Neural cell (in vitro differentiated cells): ENCODE results near the gene RPL41. TPM values are rescaled to one million over a fixed set of nuclear protein-coding genes. Genes with fewer than 3 reads are reported as not detected.

Experiments used
- H2AFZ ChIP-seq: fragments of 200-600, 300-800 bp; sonication (generic), shearing (Covaris generic); 2 replicates; pipeline ENCODE4 v1.6.0; 2014; ENCODE audit warnings: low read depth, mild to moderate bottlenecking, antibody characterized with exemption, low read length, moderate library complexity
- H3F3A ChIP-seq: fragments of 200-600 bp; shearing (Covaris generic); 2 replicates; pipeline ENCODE4 v1.6.1; 2016; ENCODE audit warnings: mild to moderate bottlenecking, moderate library complexity, mixed read lengths, antibody characterized with exemption, low read length; ENCODE audit not compliant: insufficient read depth, poor library complexity, severe bottlenecking
- H3K27ac ChIP-seq: fragments of 200-600, 300-800 bp; sonication (generic), shearing (Covaris generic); 2 replicates; pipeline ENCODE4 v1.5.1; 2014; ENCODE audit warnings: mild to moderate bottlenecking, low read length, moderate library complexity
- H3K27me3 ChIP-seq: fragments of 300-800, 200-600 bp; sonication (generic), shearing (Covaris generic); 2 replicates; pipeline ENCODE4 v1.6.0; 2014; ENCODE audit warnings: mild to moderate bottlenecking, low read depth, low read length, moderate library complexity; ENCODE audit not compliant: insufficient read depth
- H3K36me3 ChIP-seq: fragments of 300-800, 200-600 bp; sonication (generic), shearing (Covaris generic); 2 replicates; pipeline ENCODE4 v1.5.1; 2014; ENCODE audit warnings: mild to moderate bottlenecking, antibody characterized with exemption, low read length, moderate library complexity; ENCODE audit not compliant: insufficient read depth
- H3K4me2 ChIP-seq: fragments of 300-800, 200-600 bp; sonication (generic), shearing (Covaris generic); 2 replicates; pipeline ENCODE4 v1.6.0; 2014; ENCODE audit warnings: mild to moderate bottlenecking, low read length
- H3K4me3 ChIP-seq: fragments of 300-800, 200-600 bp; sonication (generic), shearing (Covaris generic); 2 replicates; pipeline ENCODE4 v1.5.1; 2014; ENCODE audit warnings: mild to moderate bottlenecking, low read length, moderate library complexity
- H3K79me2 ChIP-seq: fragments of 200-600 bp; shearing (Covaris generic); replicated peaks from 2 replicates; pipeline ENCODE4 v1.6.0; 2014; ENCODE audit warnings: mild to moderate bottlenecking, low read length, moderate library complexity; ENCODE audit not compliant: insufficient read depth
- H3K9ac ChIP-seq: fragments of 300-800, 200-600 bp; sonication (generic), shearing (Covaris generic); 2 replicates; pipeline ENCODE4 v1.6.1; 2016; ENCODE audit warnings: mild to moderate bottlenecking, low read length, mixed read lengths
- H3K9me2 ChIP-seq: fragments of 200-600 bp; shearing (Covaris generic); 2 replicates; pipeline ENCODE4 v1.6.1; 2016; ENCODE audit warnings: mild to moderate bottlenecking, low read length, mixed read lengths; ENCODE audit not compliant: insufficient read depth
- H3K9me3 ChIP-seq: fragments of 200-600, 300-800 bp; sonication (generic), shearing (Covaris generic); 2 replicates; pipeline ENCODE4 v1.6.1; 2016; ENCODE audit warnings: mild to moderate bottlenecking, mixed run types, low read length, moderate library complexity, mixed read lengths
- H4K20me1 ChIP-seq: fragments of 200-600 bp; shearing (Covaris generic); 2 replicates; pipeline ENCODE4 v1.6.1; 2016; ENCODE audit warnings: mild to moderate bottlenecking, mixed run types; ENCODE audit not compliant: insufficient read depth
- CTCF ChIP-seq: fragments of 450-650 bp; IDR thresholded peaks from 2 replicates; pipeline ENCODE4 v1.5.1; 2014; ENCODE audit warnings: antibody characterized with exemption, mild to moderate bottlenecking, moderate library complexity; ENCODE audit not compliant: poor library complexity, severe bottlenecking
- EP300 ChIP-seq: fragments of 450-650 bp; conservative IDR thresholded peaks from 2 replicates; pipeline ENCODE4 v1.6.1; 2014; ENCODE audit warnings: antibody characterized with exemption, mild to moderate bottlenecking, moderate library complexity; ENCODE audit not compliant: poor library complexity, severe bottlenecking
- EZH2 ChIP-seq: fragments of 200-600, 300-800 bp; shearing (Covaris generic), sonication (generic); IDR thresholded peaks from 2 replicates; pipeline ENCODE4 v1.6.1; 2014; ENCODE audit warnings: antibody characterized with exemption, low read length, borderline replicate concordance, mild to moderate bottlenecking; ENCODE audit not compliant: insufficient read depth, poor library complexity, severe bottlenecking
- MXI1 ChIP-seq: fragments of 450-650 bp; conservative IDR thresholded peaks from 2 replicates; pipeline ENCODE4 v1.6.1; 2014; ENCODE audit warnings: antibody characterized with exemption, mild to moderate bottlenecking; ENCODE audit not compliant: poor library complexity, severe bottlenecking
- POLR2AphosphoS5 ChIP-seq: IDR thresholded peaks from 2 replicates; pipeline ENCODE4 v1.6.1; 2012
- RAD21 ChIP-seq: fragments of 450-650 bp; conservative IDR thresholded peaks from 2 replicates; pipeline ENCODE4 v1.6.1; 2014; ENCODE audit warnings: antibody characterized with exemption, mild to moderate bottlenecking, moderate library complexity
- SMC3 ChIP-seq: fragments of 450-650 bp; conservative IDR thresholded peaks from 2 replicates; pipeline ENCODE4 v1.6.1; 2014; ENCODE audit warnings: antibody characterized with exemption, mild to moderate bottlenecking, moderate library complexity; ENCODE audit not compliant: poor library complexity
- TAF1 ChIP-seq: IDR thresholded peaks from 2 replicates; pipeline ENCODE4 v1.6.1; 2012; ENCODE audit warnings: low read depth
- polyA plus RNA-seq: library from polyadenylated mRNA; depleted of rRNA; stranded (reverse); fragments of >200 nt; gene quantifications from 2 replicates; pipeline ENCODE4 v1.2.3, GENCODE V29; 2014
- TF ChIP-seq, protein P1 (sequence below): IDR thresholded peaks from 2 replicates; pipeline ENCODE4 v1.6.1; 2012; ENCODE audit warnings: borderline replicate concordance

Gene RPL41
- polyA plus RNA-seq, 1 donor from 2014 or later, result 2,186 TPM

GRCh38 chr12:56086096-56086495 lies 30.3 kb upstream of the RPL41 start:
- no peak overlapping the region for H2AFZ ChIP-seq
- H3K9ac ChIP-seq, result no peak overlapping the region
- no peaks in the 10 kb centered on the region for H3K9me3 ChIP-seq
- no peak for TF ChIP-seq RAD21
- TF ChIP-seq TAF1, result no peak
- TF ChIP-seq, protein P1, sequence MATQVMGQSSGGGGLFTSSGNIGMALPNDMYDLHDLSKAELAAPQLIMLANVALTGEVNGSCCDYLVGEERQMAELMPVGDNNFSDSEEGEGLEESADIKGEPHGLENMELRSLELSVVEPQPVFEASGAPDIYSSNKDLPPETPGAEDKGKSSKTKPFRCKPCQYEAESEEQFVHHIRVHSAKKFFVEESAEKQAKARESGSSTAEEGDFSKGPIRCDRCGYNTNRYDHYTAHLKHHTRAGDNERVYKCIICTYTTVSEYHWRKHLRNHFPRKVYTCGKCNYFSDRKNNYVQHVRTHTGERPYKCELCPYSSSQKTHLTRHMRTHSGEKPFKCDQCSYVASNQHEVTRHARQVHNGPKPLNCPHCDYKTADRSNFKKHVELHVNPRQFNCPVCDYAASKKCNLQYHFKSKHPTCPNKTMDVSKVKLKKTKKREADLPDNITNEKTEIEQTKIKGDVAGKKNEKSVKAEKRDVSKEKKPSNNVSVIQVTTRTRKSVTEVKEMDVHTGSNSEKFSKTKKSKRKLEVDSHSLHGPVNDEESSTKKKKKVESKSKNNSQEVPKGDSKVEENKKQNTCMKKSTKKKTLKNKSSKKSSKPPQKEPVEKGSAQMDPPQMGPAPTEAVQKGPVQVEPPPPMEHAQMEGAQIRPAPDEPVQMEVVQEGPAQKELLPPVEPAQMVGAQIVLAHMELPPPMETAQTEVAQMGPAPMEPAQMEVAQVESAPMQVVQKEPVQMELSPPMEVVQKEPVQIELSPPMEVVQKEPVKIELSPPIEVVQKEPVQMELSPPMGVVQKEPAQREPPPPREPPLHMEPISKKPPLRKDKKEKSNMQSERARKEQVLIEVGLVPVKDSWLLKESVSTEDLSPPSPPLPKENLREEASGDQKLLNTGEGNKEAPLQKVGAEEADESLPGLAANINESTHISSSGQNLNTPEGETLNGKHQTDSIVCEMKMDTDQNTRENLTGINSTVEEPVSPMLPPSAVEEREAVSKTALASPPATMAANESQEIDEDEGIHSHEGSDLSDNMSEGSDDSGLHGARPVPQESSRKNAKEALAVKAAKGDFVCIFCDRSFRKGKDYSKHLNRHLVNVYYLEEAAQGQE, result no peak
- TF ChIP-seq SMC3, result no peak
- TF ChIP-seq MXI1, result no peak
- TF ChIP-seq EZH2, result no peak
- no peak for TF ChIP-seq EP300
- no peak for TF ChIP-seq POLR2AphosphoS5
- no peak for TF ChIP-seq CTCF
- no peaks in the 10 kb centered on the region for H3K36me3 ChIP-seq
- peaks cover 14% of the 10 kb centered on the region for H3K27me3 ChIP-seq
- H3K4me2 ChIP-seq, result no peak overlapping the region
- no peak overlapping the region for H3K27ac ChIP-seq
- H4K20me1 ChIP-seq, result no peaks in the 10 kb centered on the region
- no peak overlapping the region for H3K4me3 ChIP-seq
- H3F3A ChIP-seq, result no peaks in the 10 kb centered on the region
- H3K79me2 ChIP-seq, result no peaks in the 10 kb centered on the region
- H3K9me2 ChIP-seq, result no peaks in the 10 kb centered on the region

- H2AFZ ChIP-seq, result no peak overlapping the region
- no peak for TF ChIP-seq EZH2
- H3K27ac ChIP-seq, result no peak overlapping the region
- H3K36me3 ChIP-seq, result no peaks in the 10 kb centered on the region
- no peak overlapping the region for H3K4me2 ChIP-seq
- H3K9me2 ChIP-seq, result no peaks in the 10 kb centered on the region
- H3K9ac ChIP-seq, result no peak overlapping the region
- H3K27me3 ChIP-seq, result peaks cover 9% of the 10 kb centered on the region
- no peak overlapping the region for H3K4me3 ChIP-seq
- H3K9me3 ChIP-seq, result no peaks in the 10 kb centered on the region
- no peaks in the 10 kb centered on the region for H3F3A ChIP-seq
- no peaks in the 10 kb centered on the region for H4K20me1 ChIP-seq
- H3K79me2 ChIP-seq, result no peaks in the 10 kb centered on the region
Observed at GRCh38 chr12:56086608-56087007, 29.8 kb upstream of the RPL41 start.

DNA sequence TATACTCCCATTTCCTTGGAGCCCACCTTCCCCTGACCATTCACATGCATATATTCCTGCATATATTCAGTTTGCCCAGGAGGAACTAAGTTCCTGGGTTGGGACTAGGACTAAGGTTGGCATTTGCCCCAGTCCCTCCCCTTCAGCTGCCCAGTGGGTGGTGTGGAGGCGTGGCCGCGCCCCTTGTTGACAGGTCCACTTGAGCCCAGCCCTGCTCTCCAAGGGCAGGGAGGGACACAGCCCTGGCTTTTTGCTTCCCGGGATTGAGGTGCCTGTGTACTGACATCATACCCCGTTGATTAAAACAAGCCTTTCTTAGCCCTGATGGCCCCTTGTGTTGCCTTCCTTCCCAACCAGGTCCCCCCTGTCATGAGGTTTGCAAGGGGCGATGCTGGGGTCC lies 29.2 kb upstream of the RPL41 start:
- H3K9ac ChIP-seq, result no peak overlapping the region
- no peaks in the 10 kb centered on the region for H3K79me2 ChIP-seq
- H3K9me2 ChIP-seq, result no peaks in the 10 kb centered on the region
- H3K36me3 ChIP-seq, result no peaks in the 10 kb centered on the region
- no peak overlapping the region for H3K4me2 ChIP-seq
- no peak overlapping the region for H3K27ac ChIP-seq
- H4K20me1 ChIP-seq, result no peaks in the 10 kb centered on the region
- peaks cover 3% of the 10 kb centered on the region for H3K27me3 ChIP-seq
- no peaks in the 10 kb centered on the region for H3K9me3 ChIP-seq
- no peaks in the 10 kb centered on the region for H3F3A ChIP-seq
- no peak overlapping the region for H2AFZ ChIP-seq
- TF ChIP-seq EP300, result no peak
- TF ChIP-seq RAD21, result no peak
- TF ChIP-seq CTCF, result no peak
- no peak for TF ChIP-seq TAF1
- TF ChIP-seq EZH2, result no peak
- TF ChIP-seq POLR2AphosphoS5, result no peak
- TF ChIP-seq, protein P1, result no peak
- no peak for TF ChIP-seq MXI1
- no peak for TF ChIP-seq SMC3
- no peak overlapping the region for H3K4me3 ChIP-seq
